Naive B cell (primary cell): ENCODE measurements around the gene UBE4B. TPM values are rescaled to one million over a fixed set of nuclear protein-coding genes. Genes with fewer than 3 reads are reported as not detected.

Experiments
- ATAC-seq, 2 donors: fragments of 150-1000 bp; cut with Tn5 transposase; 2 replicates each; pipeline ENCODE4 v1.10.0; 2021; ENCODE audit warnings: low read depth in 2 of 2, mild to moderate bottlenecking in 2 of 2, moderate library complexity in 2 of 2
- DNase-seq: peaks from one replicate; pipeline ENCODE4 v3.0.0; 2022
- H3K27ac Mint-ChIP-seq, 6 donors: one replicate each; pipeline ENCODE4 v1.8.0; 2020 to 2022; ENCODE audit warnings: mild to moderate bottlenecking in 6 of 6, mixed read lengths in 6 of 6, moderate library complexity in 5 of 6, inconsistent platforms in 2 of 6
- H3K27me3 Mint-ChIP-seq, 3 donors: one replicate each; pipeline ENCODE4 v1.8.0; 2021 to 2022; ENCODE audit warnings: mixed read lengths in 3 of 3, mild to moderate bottlenecking in 1 of 3
- H3K36me3 Mint-ChIP-seq, 2 donors: one replicate each; pipeline ENCODE4 v1.8.0; 2020 to 2022; ENCODE audit warnings: mixed read lengths in 2 of 2, inconsistent platforms in 1 of 2, mild to moderate bottlenecking in 1 of 2
- H3K4me1 Mint-ChIP-seq, 3 donors: one replicate each; pipeline ENCODE4 v1.8.0; 2020 to 2022; ENCODE audit warnings: mixed read lengths in 3 of 3, inconsistent platforms in 1 of 3, mild to moderate bottlenecking in 1 of 3, moderate library complexity in 1 of 3
- H3K4me3 Mint-ChIP-seq, 8 donors: one replicate each; pipeline ENCODE4 v1.8.0; 2020 to 2022; ENCODE audit warnings: mild to moderate bottlenecking in 8 of 8, mixed read lengths in 8 of 8, moderate library complexity in 8 of 8, inconsistent platforms in 2 of 8
- H3K9me3 Mint-ChIP-seq, 7 donors: one replicate each; pipeline ENCODE4 v1.8.0; 2020 to 2022; ENCODE audit warnings: mixed read lengths in 7 of 7, mild to moderate bottlenecking in 5 of 7, inconsistent platforms in 2 of 7, moderate library complexity in 1 of 7
- polyA plus RNA-seq, 6 donors: library from polyadenylated mRNA; unstranded; fragments of 300-500 nt; fragmentation: Illumina TruSeq; gene quantifications; one replicate each; pipeline ENCODE4 v1.2.3, GENCODE V29; 2021; ENCODE audit warnings: low read depth in 6 of 6

The UBE4B gene
- polyA plus RNA-seq, 6 donors from 2014 or later, result 2.0 to 11.7 (median 7.8) TPM

DNA sequence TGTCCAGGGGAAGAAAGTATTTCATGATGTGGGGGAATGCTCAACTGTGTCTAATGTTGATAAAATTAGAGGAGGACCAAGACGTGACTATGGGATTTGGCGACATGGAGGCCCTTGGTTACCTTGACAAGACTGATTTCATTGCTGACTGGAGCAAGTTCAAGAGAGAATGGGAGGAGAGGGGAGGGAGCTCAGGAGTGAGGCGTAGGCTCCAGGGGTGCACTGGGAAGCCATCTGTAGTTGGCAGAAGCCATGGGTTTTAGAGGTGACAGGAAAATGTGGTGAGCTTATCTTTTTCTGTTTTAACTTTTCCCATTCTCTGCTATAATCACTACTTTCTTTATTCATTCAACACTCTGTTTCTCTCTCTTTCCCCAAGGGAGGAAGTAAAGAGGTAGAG lies 15.8 kb downstream of the UBE4B start:
- ATAC-seq (no peak), DNase-seq (no peak)
- H3K4me1 Mint-ChIP-seq, result peaks cover 20 to 43% (median 27%) of the 10 kb centered on the region in 3 donors
- H3K4me3 Mint-ChIP-seq, result no peak overlapping the region
- no peaks in the 10 kb centered on the region for H3K9me3 Mint-ChIP-seq
- H3K36me3 Mint-ChIP-seq, result peaks cover 0 to 6% of the 10 kb centered on the region in 2 donors
- peak overlapping the region in 3 of 6 donors; percentile 17 to 30 (median 29) for H3K27ac Mint-ChIP-seq
- no peaks in the 10 kb centered on the region for H3K27me3 Mint-ChIP-seq

DNA sequence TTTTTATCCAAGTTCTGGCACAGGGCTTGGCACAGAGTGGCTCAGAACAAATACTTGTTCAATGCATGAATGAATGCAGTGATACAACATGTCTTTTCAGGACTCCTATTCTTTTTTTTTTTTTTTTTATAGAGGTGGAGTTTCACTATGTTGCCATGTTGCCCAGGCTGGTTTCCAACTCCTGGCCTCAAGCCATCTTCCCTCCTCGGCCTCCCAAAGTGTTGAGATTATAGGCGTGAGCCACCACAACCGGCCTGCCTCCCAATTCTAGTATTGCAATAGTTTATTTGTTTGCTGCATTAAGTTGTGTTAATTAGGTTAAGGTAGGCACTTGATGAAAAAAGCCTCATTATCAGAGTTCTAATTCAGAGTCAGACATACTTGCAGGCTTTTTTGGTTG lies 17.9 kb downstream of the UBE4B start:
- H3K9me3 Mint-ChIP-seq, result no peaks in the 10 kb centered on the region
- no peak overlapping the region for H3K27ac Mint-ChIP-seq
- no peak for ATAC-seq
- DNase-seq, result no peak
- H3K4me1 Mint-ChIP-seq, result peaks cover 20 to 31% (median 28%) of the 10 kb centered on the region in 3 donors
- H3K27me3 Mint-ChIP-seq, result no peaks in the 10 kb centered on the region
- H3K4me3 Mint-ChIP-seq, result no peak overlapping the region
- peaks cover 0 to 6% of the 10 kb centered on the region in 2 donors for H3K36me3 Mint-ChIP-seq

DNA sequence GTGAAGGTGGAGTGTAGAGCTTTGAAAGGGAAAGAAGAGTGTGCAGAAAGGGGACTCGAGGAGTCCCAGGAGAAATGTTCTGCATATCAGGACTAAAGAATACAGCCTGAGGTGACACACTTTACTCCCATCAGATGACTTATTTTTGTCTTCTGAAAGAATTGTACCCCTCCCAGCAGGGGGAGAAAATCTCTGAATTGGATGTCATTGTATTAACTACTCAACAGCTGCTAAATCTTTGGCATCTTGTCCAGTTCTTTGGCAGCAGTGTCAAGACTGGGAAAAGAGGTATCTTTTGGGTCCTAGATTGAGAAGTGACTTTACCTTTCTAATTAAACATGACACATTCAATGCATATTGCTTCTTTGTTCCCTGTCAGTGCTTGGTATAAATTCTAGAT lies 18.9 kb downstream of the UBE4B start:
- DNase-seq (no peak), ATAC-seq (no peak)
- Mint-ChIP-seq H3K27ac (no peak overlapping the region), H3K36me3 (peaks cover 0 to 6% of the 10 kb centered on the region in 2 donors), H3K9me3 (no peaks in the 10 kb centered on the region), H3K4me3 (no peak overlapping the region), H3K27me3 (no peaks in the 10 kb centered on the region), H3K4me1 (peaks cover 15 to 21% (median 19%) of the 10 kb centered on the region in 3 donors)

DNA sequence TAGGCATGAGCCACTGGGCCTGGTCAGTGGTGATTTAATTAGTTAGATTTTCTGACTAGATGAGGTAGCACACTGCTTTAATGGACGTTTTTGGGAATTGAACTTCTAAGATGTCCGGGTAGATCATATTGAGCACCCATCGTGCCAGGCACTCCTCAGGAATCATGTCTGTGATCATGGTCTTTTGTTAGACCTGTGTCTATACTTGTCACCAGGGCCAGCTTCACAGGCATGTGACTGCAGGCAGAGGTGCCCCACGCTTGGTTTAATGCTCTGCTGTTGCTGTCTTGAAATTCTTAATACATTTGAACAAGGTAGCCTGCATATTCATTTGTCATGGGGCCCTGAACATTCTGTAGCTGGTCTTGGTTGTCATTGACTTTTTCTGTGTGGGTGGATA lies 19.6 kb downstream of the UBE4B start:
- peaks cover 10 to 14% (median 13%) of the 10 kb centered on the region in 3 donors for H3K4me1 Mint-ChIP-seq
- no peaks in the 10 kb centered on the region for H3K27me3 Mint-ChIP-seq
- H3K9me3 Mint-ChIP-seq, result no peaks in the 10 kb centered on the region
- no peak overlapping the region for H3K4me3 Mint-ChIP-seq
- peaks cover 0 to 6% of the 10 kb centered on the region in 2 donors for H3K36me3 Mint-ChIP-seq
- no peak for DNase-seq
- no peak for ATAC-seq
- peak overlapping the region in 1 of 6 donors; percentile 56 for H3K27ac Mint-ChIP-seq

DNA sequence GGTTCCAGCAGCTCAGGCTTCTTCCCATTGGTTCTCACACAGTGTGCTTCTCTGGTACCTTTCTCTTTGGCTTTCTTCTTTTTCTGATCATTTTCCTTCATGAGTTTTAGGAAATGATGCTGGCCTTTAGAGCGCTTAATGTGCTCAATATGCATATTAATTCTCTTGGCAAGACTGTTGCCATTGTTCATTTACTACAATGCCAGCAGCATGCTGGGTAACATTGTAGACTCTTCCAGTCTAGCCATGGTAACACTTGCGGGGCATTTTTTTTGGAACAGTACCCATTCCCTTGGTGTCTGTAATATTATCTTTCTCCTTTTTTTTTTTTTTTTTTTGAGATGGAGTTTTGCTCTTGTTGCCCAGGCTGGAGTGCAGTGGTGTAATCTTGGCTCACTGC lies 21.7 kb downstream of the UBE4B start:
- no peak for ATAC-seq
- DNase-seq, result no peak
- Mint-ChIP-seq H3K36me3 (peaks cover 0 to 6% of the 10 kb centered on the region in 2 donors), H3K4me3 (no peak overlapping the region), H3K27me3 (no peaks in the 10 kb centered on the region), H3K27ac (no peak overlapping the region), H3K9me3 (no peaks in the 10 kb centered on the region), H3K4me1 (peaks cover 9 to 18% (median 12%) of the 10 kb centered on the region in 3 donors)

DNA sequence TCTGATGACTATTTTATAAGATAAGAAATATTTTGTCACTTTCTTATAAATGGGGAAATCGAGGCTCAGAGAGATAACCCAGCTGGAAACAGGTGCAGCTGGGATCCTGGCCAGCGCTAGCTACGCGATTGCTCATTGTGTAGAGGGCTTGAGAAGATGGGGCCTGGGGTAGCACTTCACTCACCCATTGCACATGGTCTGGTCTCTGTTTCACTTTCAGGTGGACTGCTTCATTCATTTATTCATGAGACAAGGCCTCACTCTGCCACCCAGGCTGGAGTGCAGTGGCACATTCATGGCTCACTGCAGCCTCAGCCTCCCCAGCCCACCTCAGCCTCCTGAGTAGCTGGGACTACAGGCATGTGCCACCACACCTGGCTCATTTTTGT lies 23.8 kb downstream of the UBE4B start:
- H3K4me1 Mint-ChIP-seq, result peaks cover 9 to 18% (median 12%) of the 10 kb centered on the region in 3 donors
- peaks cover 0 to 6% of the 10 kb centered on the region in 2 donors for H3K36me3 Mint-ChIP-seq
- ATAC-seq (no peak), DNase-seq (no peak)
- no peak overlapping the region for H3K4me3 Mint-ChIP-seq
- no peaks in the 10 kb centered on the region for H3K27me3 Mint-ChIP-seq
- H3K27ac Mint-ChIP-seq, result no peak overlapping the region
- no peaks in the 10 kb centered on the region for H3K9me3 Mint-ChIP-seq

DNA sequence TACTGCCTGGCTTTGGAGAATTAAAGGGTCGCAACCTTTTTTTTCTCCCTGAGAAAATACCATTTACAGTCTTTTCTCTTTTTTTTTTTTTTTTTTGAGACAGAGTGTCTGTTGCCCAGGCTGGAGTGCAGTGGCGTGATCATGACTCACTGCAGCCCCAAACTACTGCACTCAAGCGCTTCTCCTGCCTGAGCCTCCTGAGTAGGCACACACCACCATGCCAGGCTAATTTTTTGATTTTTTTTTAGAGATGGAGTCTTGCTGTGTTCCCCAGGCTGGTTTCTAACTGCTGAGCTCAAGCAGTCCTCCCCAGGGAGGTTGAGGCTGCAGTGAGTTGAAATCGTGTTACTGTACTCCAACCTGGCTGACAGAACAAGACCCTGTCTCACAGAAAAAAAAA lies 24.6 kb downstream of the UBE4B start:
- H3K27me3 Mint-ChIP-seq, result no peaks in the 10 kb centered on the region
- no peak overlapping the region for H3K27ac Mint-ChIP-seq
- DNase-seq, result no peak
- no peaks in the 10 kb centered on the region for H3K9me3 Mint-ChIP-seq
- peaks cover 0 to 6% of the 10 kb centered on the region in 2 donors for H3K36me3 Mint-ChIP-seq
- peaks cover 5 to 18% (median 12%) of the 10 kb centered on the region in 3 donors for H3K4me1 Mint-ChIP-seq
- H3K4me3 Mint-ChIP-seq, result no peak overlapping the region
- ATAC-seq, result no peak

DNA sequence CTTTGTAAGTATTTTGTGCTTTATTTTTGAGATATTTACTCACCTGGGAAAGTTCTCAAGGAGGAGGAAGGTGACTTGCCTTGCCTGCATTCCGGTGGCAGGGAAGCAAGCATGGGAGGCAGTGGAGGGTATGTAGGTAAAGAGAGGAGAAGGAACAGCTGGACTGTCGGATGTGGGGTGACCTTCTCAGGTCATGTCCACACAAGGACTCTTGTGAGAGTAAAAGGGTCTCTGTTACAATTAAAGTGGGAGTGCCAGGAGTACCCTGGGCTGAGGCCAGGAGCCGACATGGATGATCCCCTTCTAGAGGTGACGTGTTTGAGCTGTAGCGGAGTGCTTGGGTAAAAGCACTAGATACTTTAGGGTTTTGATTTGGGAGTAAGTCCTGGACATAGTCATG lies 25.0 kb downstream of the UBE4B start:
- no peaks in the 10 kb centered on the region for H3K27me3 Mint-ChIP-seq
- peaks cover 0 to 6% of the 10 kb centered on the region in 2 donors for H3K36me3 Mint-ChIP-seq
- ATAC-seq (no peak), DNase-seq (no peak)
- H3K27ac Mint-ChIP-seq, result peak overlapping the region in 2 of 6 donors; percentile 37 to 92
- no peaks in the 10 kb centered on the region for H3K9me3 Mint-ChIP-seq
- peaks cover 5 to 18% (median 12%) of the 10 kb centered on the region in 3 donors for H3K4me1 Mint-ChIP-seq
- no peak overlapping the region for H3K4me3 Mint-ChIP-seq

DNA sequence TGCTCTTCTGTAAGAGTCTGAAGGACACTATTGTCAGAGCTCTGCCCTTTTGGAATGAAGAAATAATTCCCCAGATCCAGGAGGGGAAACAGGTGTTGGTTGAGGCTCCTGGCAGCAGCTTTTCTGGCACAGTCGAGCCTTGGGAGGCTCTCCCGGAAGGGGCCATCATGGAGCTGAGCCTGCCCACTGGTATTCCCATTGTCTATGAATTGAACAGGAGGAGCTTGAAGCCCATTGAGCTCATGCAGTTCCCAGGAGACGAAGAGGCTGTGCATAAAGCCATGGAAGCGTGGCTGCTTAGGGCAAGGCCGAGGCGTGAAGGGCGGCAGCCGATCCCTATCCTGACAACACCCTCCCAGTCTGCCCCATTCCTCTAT lies 26.6 kb downstream of the UBE4B start:
- no peak for ATAC-seq
- peaks cover 10% of the 10 kb centered on the region in 2 donors for H3K36me3 Mint-ChIP-seq

DNA sequence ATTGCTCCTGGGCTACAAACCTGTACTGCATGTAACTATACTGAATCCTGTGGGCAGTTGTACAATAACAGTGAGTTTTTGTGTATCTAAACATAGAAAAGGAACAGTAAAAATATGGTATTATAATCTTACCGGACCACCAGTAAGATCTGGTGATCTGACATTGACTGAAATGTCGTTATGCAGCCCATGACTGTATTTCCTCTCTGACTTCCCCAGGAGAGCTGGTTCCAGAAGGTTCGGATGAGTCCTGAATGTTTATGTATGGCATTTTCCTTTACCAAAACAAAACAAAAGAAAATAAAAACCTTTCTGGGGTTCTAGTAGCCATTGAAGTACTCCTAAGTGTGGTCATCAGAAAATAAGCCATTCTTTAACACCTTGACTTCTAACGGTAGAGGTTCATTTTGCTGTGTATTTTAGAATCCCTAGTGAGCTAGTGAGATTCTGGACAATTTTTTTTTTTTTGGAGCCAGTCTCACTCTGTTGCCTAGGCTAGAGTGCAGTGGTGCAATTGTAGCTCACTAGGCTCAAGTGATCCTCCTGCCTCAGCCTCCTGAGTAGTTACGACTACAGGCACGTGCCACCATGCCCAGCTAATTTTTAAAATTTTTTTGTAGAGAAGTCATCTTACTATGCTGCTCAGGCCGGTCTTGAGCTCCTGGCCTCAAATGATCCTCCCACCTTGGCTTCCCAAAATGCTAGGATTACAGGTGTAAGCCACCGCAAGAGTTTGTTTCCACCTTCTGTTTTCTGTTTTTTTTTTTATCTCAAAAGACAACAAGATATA lies 27.7 kb downstream of the UBE4B start:
- H3K4me3 Mint-ChIP-seq, result no peak overlapping the region
- H3K36me3 Mint-ChIP-seq, result peaks cover 10% of the 10 kb centered on the region in 2 donors

More for the DNA sequence above, 26.6 kb downstream of the UBE4B start:
- H3K4me3 Mint-ChIP-seq, result no peak overlapping the region
- H3K9me3 Mint-ChIP-seq, result no peaks in the 10 kb centered on the region
- peaks cover 10 to 30% (median 23%) of the 10 kb centered on the region in 3 donors for H3K4me1 Mint-ChIP-seq
- H3K27me3 Mint-ChIP-seq, result no peaks in the 10 kb centered on the region
- DNase-seq, result no peak
- H3K27ac Mint-ChIP-seq, result peak overlapping the region in 1 of 6 donors; percentile 92

DNA sequence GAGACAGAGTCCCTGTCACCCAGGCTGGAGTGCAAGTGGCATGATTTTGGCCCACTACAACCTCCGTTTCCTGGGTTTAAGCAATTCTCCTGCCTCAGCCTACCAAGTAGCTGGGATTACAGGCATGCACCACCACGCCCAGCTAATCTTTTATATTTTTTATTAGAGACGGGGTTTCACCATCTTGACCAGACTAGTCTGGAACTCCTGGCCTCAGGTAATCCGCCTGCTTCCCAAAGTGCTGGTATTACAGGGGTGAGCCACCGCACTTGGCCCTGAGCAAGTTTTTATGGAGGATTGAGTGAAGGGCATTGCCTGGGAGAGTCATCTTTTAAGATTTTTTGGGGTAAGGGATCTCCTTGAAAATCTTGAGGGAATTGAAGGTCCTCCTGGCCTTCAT lies 28.5 kb downstream of the UBE4B start:
- DNase-seq (no peak), ATAC-seq (no peak)
- H3K9me3 Mint-ChIP-seq, result no peaks in the 10 kb centered on the region
- no peaks in the 10 kb centered on the region for H3K27me3 Mint-ChIP-seq
- H3K27ac Mint-ChIP-seq, result no peak overlapping the region
- H3K4me3 Mint-ChIP-seq, result no peak overlapping the region
- H3K36me3 Mint-ChIP-seq, result peaks cover 10% of the 10 kb centered on the region in 2 donors
- H3K4me1 Mint-ChIP-seq, result peaks cover 14 to 34% (median 26%) of the 10 kb centered on the region in 3 donors

More for the DNA sequence above, 27.7 kb downstream of the UBE4B start:
- H3K27ac Mint-ChIP-seq, result peak overlapping the region in 1 of 6 donors; percentile 70
- H3K27me3 Mint-ChIP-seq, result no peaks in the 10 kb centered on the region
- DNase-seq (no peak), ATAC-seq (no peak)
- peaks cover 10 to 31% (median 26%) of the 10 kb centered on the region in 3 donors for H3K4me1 Mint-ChIP-seq
- no peaks in the 10 kb centered on the region for H3K9me3 Mint-ChIP-seq

DNA sequence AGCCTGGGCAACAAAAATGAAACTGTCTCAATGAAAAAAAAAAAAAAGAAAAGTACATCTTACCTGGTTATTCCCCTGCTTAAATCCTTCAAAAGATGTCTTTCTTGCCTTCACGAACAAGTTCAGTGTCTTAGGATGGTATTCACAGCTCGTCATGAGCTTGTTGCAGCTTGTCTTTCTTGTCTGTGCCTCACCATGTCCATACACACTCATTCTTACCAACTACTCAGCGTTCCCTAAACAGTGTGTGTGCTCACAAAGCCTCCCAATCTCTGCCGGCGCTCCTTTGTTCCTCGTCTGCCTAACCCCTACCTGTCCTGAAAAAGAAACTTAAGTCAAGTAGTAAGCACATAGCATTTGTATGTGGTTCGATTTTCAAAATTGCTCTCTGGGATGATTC lies 31.1 kb downstream of the UBE4B start:
- no peaks in the 10 kb centered on the region for H3K27me3 Mint-ChIP-seq
- peaks cover 17 to 35% (median 25%) of the 10 kb centered on the region in 3 donors for H3K4me1 Mint-ChIP-seq
- ATAC-seq (no peak), DNase-seq (no peak)
- peak overlapping the region in 1 of 6 donors; percentile 8 for H3K27ac Mint-ChIP-seq
- H3K9me3 Mint-ChIP-seq, result no peaks in the 10 kb centered on the region
- no peak overlapping the region for H3K4me3 Mint-ChIP-seq
- peaks cover 3 to 10% of the 10 kb centered on the region in 2 donors for H3K36me3 Mint-ChIP-seq

DNA sequence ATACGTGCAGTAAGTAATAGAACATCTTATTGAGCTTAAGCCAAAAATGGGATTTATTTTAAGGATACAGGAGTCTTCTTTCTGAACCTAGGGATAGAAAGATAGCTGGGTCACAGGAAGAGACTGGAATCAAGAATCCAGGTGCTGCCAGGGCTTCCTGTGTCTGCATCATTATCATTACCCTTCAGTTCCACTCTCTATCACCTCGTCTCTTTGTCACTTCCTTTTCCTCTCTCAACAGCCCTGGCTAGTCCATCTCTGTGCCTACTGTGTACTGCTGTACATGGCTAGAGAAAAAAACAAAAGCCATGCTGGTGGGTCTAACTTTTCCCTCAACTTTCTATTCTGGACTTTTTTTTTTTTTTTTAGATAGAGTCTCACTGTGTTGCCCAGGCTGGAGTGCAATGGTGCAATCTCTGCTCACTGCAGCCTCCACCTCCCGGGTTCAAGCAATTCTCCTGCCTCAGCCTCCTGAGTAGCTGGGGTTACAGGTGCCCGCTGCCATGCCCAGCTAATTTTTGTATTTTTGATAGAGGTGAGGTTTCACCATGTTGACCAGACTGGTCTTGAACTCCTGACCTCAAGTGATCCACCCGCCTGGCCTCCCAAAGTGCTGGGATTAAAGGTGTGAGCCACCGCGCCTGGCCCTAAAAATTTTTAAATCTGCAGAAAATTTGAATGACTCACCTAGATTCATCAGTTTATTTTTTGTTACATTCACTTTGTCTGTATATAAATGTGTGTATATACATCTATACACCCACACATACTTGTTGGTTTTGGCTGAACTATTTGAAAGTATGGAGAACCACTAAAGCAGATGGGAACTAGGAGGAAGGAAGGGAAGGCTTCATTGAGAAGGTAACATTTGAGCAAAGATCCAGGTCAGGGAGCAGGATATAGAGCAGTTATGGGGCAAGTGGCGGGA lies 31.9 kb downstream of the UBE4B start:
- Mint-ChIP-seq H3K4me3 (no peak overlapping the region), H3K9me3 (no peaks in the 10 kb centered on the region), H3K4me1 (peaks cover 20 to 40% (median 30%) of the 10 kb centered on the region in 3 donors), H3K27ac (peak overlapping the region in 3 of 6 donors; percentile 27 to 70 (median 59)), H3K36me3 (peaks cover 7 to 10% of the 10 kb centered on the region in 2 donors), H3K27me3 (no peaks in the 10 kb centered on the region)
- no peak for DNase-seq
- no peak for ATAC-seq
